Measurements from ENCODE around the gene MYL7. TPM values are rescaled to one million over a fixed set of nuclear protein-coding genes. Genes with fewer than 3 reads are reported as not detected.

The MYL7 gene
- total and polyA plus RNA-seq, 9 donors = 0.35 to 2.0 (median 1.5) TPM; not detected in 3

- Histone ChIP-seq H3K4me3 (no peak overlapping the region), H3K4me1 (ENCODE audit: insufficient read depth) (peaks cover 7% of the 10 kb centered on the region), H3K27me3 (no peaks in the 10 kb centered on the region), H3K27ac (no peak overlapping the region), H3K36me3 (no peaks in the 10 kb centered on the region), H3K9me3 (no peaks in the 10 kb centered on the region)
- intact Hi-C loops (cut with DNase I) = no loop called here
- no peak for TF ChIP-seq EP300 (IDR thresholded peaks at IDR 0.05)
- no peak for TF ChIP-seq POLR2A (IDR thresholded peaks at IDR 0.05)
- TF ChIP-seq CTCF (IDR thresholded peaks at IDR 0.05) = no peak
- no peak for DNase-seq
- WGBS, 3 donors = 65 to 76% (median 67%) methylated on average over 5 of the region's 5 CpGs
These were observed 9.3 kb upstream of the MYL7 start for GRCh38 chr7:44150466-44150832.

GRCh38 chr7:44149571-44150465, 8.7 kb upstream of the MYL7 start:
- intact Hi-C loops (cut with DNase I) = no loop called here
- DNase-seq = no peak
- no peaks in the 10 kb centered on the region for H3K36me3 ChIP-seq
- 64 to 72% (median 66%) methylated on average over 18 of the region's 18 CpGs for WGBS, 3 donors
- peaks cover 9% of the 10 kb centered on the region for H3K4me1 ChIP-seq (ENCODE audit: insufficient read depth)
- H3K9me3 ChIP-seq = no peaks in the 10 kb centered on the region
- no peak for TF ChIP-seq EP300 (IDR thresholded peaks at IDR 0.05)
- no peak for TF ChIP-seq CTCF (IDR thresholded peaks at IDR 0.05)
- no peak for TF ChIP-seq POLR2A (IDR thresholded peaks at IDR 0.05)
- H3K27ac ChIP-seq = no peak overlapping the region
- H3K4me3 ChIP-seq = no peak overlapping the region
- H3K27me3 ChIP-seq = no peaks in the 10 kb centered on the region

- Histone ChIP-seq H3K9me3 (no peaks in the 10 kb centered on the region), H3K4me1 (ENCODE audit: insufficient read depth) (peaks cover 9% of the 10 kb centered on the region), H3K27me3 (no peaks in the 10 kb centered on the region), H3K4me3 (no peak overlapping the region), H3K36me3 (no peaks in the 10 kb centered on the region), H3K27ac (no peak overlapping the region)
- DNase-seq = no peak
- intact Hi-C loops (cut with DNase I) = no loop called here
- 85 to 92% (median 89%) methylated on average over 9 of the region's 9 CpGs for WGBS, 3 donors
- no peak for TF ChIP-seq EP300 (IDR thresholded peaks at IDR 0.05)
- no peak for TF ChIP-seq POLR2A (IDR thresholded peaks at IDR 0.05)
- no peak for TF ChIP-seq CTCF (IDR thresholded peaks at IDR 0.05)
These were observed 7.9 kb upstream of the MYL7 start for GRCh38 chr7:44148961-44149536.

GRCh38 chr7:44148166-44148565, 7.0 kb upstream of the MYL7 start:
- intact Hi-C loops (cut with DNase I) = no loop called here
- H3K4me3 ChIP-seq = no peak overlapping the region
- no peaks in the 10 kb centered on the region for H3K27me3 ChIP-seq
- H3K27ac ChIP-seq = no peak overlapping the region
- H3K9me3 ChIP-seq = no peaks in the 10 kb centered on the region
- no peak for TF ChIP-seq CTCF (IDR thresholded peaks at IDR 0.05)
- no peak for TF ChIP-seq EP300 (IDR thresholded peaks at IDR 0.05)
- no peak for TF ChIP-seq POLR2A (IDR thresholded peaks at IDR 0.05)
- peaks cover 9% of the 10 kb centered on the region for H3K4me1 ChIP-seq (ENCODE audit: insufficient read depth)
- 83 to 95% (median 90%) methylated on average over 2 of the region's 2 CpGs for WGBS, 3 donors
- no peaks in the 10 kb centered on the region for H3K36me3 ChIP-seq
- no peak for DNase-seq
